Measurements from ENCODE around the gene P2RX3.

GRCh38 chr11:57418131-57418530, 80.0 kb downstream of the P2RX3 start:
- TF ChIP-seq CTCF (tag by site-specific recombination; IDR thresholded peaks at IDR 0.05) (no peak), REST (tag by site-specific recombination; IDR thresholded peaks at IDR 0.05) (no peak), KLF16 (tag by site-specific recombination; IDR thresholded peaks at IDR 0.05) (no peak), ZNF600 (tag by site-specific recombination; IDR thresholded peaks at IDR 0.05) (no peak), TCF7L2 (IDR thresholded peaks at IDR 0.05; ENCODE audit: borderline replicate concordance, low read depth, low read length) (no peak), ZNF274 (IDR thresholded peaks at IDR 0.05; ENCODE audit: low read length) (no peak), ZNF274 (tag by site-specific recombination; IDR thresholded peaks at IDR 0.05; ENCODE audit: borderline replicate concordance) (no peak), ZNF10 (tag by site-specific recombination; IDR thresholded peaks at IDR 0.05) (no peak), ZBTB48 (tag by site-specific recombination; IDR thresholded peaks at IDR 0.05) (no peak)
- TF ChIP-seq, protein P1, sequence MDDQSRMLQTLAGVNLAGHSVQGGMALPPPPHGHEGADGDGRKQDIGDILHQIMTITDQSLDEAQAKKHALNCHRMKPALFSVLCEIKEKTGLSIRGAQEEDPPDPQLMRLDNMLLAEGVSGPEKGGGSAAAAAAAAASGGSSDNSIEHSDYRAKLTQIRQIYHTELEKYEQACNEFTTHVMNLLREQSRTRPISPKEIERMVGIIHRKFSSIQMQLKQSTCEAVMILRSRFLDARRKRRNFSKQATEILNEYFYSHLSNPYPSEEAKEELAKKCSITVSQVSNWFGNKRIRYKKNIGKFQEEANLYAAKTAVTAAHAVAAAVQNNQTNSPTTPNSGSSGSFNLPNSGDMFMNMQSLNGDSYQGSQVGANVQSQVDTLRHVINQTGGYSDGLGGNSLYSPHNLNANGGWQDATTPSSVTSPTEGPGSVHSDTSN (CRISPR knock-in tag; IDR thresholded peaks at IDR 0.05): no peak
- TF ChIP-seq, protein P2, sequence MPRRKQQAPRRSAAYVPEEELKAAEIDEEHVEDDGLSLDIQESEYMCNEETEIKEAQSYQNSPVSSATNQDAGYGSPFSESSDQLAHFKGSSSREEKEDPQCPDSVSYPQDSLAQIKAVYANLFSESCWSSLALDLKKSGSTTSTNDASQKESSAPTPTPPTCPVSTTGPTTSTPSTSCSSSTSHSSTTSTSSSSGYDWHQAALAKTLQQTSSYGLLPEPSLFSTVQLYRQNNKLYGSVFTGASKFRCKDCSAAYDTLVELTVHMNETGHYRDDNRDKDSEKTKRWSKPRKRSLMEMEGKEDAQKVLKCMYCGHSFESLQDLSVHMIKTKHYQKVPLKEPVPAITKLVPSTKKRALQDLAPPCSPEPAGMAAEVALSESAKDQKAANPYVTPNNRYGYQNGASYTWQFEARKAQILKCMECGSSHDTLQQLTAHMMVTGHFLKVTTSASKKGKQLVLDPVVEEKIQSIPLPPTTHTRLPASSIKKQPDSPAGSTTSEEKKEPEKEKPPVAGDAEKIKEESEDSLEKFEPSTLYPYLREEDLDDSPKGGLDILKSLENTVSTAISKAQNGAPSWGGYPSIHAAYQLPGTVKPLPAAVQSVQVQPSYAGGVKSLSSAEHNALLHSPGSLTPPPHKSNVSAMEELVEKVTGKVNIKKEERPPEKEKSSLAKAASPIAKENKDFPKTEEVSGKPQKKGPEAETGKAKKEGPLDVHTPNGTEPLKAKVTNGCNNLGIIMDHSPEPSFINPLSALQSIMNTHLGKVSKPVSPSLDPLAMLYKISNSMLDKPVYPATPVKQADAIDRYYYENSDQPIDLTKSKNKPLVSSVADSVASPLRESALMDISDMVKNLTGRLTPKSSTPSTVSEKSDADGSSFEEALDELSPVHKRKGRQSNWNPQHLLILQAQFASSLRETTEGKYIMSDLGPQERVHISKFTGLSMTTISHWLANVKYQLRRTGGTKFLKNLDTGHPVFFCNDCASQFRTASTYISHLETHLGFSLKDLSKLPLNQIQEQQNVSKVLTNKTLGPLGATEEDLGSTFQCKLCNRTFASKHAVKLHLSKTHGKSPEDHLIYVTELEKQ (tag by site-specific recombination; IDR thresholded peaks at IDR 0.05; ENCODE audit: borderline replicate concordance): no peak
